HAP-1 (cell line): ENCODE results near the gene ATP8A2.
"Not testable (repeated sequence)": the region's sequence is repeated elsewhere in the genome, so short reads cannot be mapped to it uniquely, and the experiment has no call there.

Experiments
- DNase-seq, 2 experiments: peaks; one replicate each; pipeline ENCODE4 v3.0.0-alpha.2; 2016 to 2020; ENCODE audit warnings: low spot score in 2 of 2
- H3K27me3 ChIP-seq: fragments of 250-450 bp; sonication (Bioruptor Pico); 2 replicates; pipeline ENCODE4 v1.5.1; 2020; ENCODE audit warnings: low read depth, mild to moderate bottlenecking, moderate library complexity
- H3K36me3 ChIP-seq: fragments of 250-450 bp; sonication (Bioruptor Pico); replicated peaks from 2 replicates; pipeline ENCODE4 v1.5.1; 2020; ENCODE audit warnings: mild to moderate bottlenecking
- H3K4me1 ChIP-seq: fragments of 250-450 bp; sonication (Bioruptor Pico); 2 replicates; pipeline ENCODE4 v1.5.1; 2020; ENCODE audit warnings: mild to moderate bottlenecking
- H3K4me3 ChIP-seq: fragments of 250-450 bp; sonication (Bioruptor Pico); 2 replicates; pipeline ENCODE4 v1.5.1; 2020; ENCODE audit warnings: mild to moderate bottlenecking, moderate library complexity
- H3K9me3 ChIP-seq: fragments of 250-450 bp; sonication (Bioruptor Pico); 2 replicates; pipeline ENCODE4 v1.5.1; 2020; ENCODE audit warnings: mild to moderate bottlenecking, moderate library complexity
- in situ Hi-C: fragments of 300-500 bp; cut with MboI; formaldehyde crosslinking; loops from 3 replicates; pipeline ENCODE4 v1.14.3; 2020; ENCODE audit warnings: low sequenced_read_pairs, inconsistent platforms, mixed read lengths

The ATP8A2 gene

GRCh38 chr13:25776722-25777121 lies 404.9 kb downstream of the ATP8A2 start:
- no peak for DNase-seq
- in situ Hi-C loops, result no loop called here
- Histone ChIP-seq H3K4me1 (no peaks in the 10 kb centered on the region), H3K36me3 (no peaks in the 10 kb centered on the region), H3K4me3 (no peak overlapping the region), H3K27me3 (no peaks in the 10 kb centered on the region), H3K9me3 (no peaks in the 10 kb centered on the region)

DNA sequence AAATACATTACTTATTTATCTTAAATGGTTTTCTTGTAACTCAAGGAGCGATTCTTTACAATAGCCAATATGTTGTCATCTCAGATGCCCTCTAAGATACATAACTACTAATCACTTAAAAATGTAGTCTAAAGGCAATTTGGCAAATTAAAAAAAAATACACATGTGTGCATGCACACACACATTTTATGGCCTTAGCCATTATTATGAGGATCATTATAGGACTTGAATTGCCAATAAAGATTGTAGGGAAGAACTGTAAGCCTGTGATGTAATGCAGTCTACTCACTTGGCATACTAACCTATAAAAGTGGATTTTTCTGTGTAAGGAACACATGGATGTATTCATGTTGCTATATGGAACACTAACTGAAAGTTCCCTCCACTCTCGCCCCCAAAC lies 405.7 kb downstream of the ATP8A2 start:
- no peaks in the 10 kb centered on the region for H3K36me3 ChIP-seq
- no peak for DNase-seq
- in situ Hi-C loops, result no loop called here
- H3K4me3 ChIP-seq, result no peak overlapping the region
- H3K4me1 ChIP-seq, result no peaks in the 10 kb centered on the region
- no peaks in the 10 kb centered on the region for H3K9me3 ChIP-seq
- no peaks in the 10 kb centered on the region for H3K27me3 ChIP-seq

DNA sequence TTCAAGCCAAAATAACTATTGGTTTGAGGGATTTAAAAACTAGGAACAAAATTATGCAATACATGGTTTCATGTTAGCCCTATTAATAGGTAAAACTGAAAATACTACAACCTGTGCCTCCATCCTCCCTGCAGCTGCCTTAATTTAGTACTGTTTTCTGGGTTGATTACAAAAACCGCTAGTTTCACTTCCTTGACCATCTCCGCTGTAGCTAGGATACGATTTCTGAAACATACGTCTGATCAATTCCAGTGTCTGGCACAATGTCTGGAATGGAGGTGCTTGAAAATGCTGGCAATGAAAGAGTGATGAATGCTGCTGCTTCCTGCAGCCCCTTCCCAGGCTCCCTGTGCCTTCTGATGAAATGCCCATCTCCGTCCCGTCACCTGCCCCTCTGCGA lies 406.6 kb downstream of the ATP8A2 start:
- in situ Hi-C loops, result no loop called here
- no peaks in the 10 kb centered on the region for H3K36me3 ChIP-seq
- H3K9me3 ChIP-seq, result no peaks in the 10 kb centered on the region
- DNase-seq, result no peak
- H3K27me3 ChIP-seq, result no peaks in the 10 kb centered on the region
- no peaks in the 10 kb centered on the region for H3K4me1 ChIP-seq
- no peak overlapping the region for H3K4me3 ChIP-seq

DNA sequence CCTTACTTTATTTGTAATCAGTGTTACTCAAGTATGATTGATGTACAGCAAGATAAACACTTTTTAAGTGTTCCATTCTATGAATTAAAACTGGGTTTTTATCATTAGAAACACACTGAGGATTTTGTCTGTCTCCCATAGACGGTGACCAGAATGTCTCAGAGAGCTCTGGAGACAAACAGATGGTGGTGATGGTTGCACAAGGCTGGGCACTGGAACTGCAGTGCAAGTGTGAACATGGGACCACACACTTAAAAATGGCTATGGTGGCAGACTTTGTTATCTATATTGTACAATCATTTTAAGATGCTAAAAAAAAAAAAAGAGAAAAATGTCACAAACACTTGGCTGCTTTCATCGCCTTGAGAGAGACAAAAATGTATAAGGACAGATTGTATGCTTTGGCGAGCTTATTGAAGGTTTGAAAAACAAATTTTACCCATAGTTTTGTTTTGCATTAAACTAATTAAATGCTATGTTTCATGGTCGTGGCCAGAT lies 407.1 kb downstream of the ATP8A2 start:
- Histone ChIP-seq H3K27me3 (no peaks in the 10 kb centered on the region), H3K36me3 (no peaks in the 10 kb centered on the region), H3K4me3 (no peak overlapping the region), H3K4me1 (no peaks in the 10 kb centered on the region), H3K9me3 (no peaks in the 10 kb centered on the region)
- DNase-seq, result no peak
- in situ Hi-C loops, result no loop called here

DNA sequence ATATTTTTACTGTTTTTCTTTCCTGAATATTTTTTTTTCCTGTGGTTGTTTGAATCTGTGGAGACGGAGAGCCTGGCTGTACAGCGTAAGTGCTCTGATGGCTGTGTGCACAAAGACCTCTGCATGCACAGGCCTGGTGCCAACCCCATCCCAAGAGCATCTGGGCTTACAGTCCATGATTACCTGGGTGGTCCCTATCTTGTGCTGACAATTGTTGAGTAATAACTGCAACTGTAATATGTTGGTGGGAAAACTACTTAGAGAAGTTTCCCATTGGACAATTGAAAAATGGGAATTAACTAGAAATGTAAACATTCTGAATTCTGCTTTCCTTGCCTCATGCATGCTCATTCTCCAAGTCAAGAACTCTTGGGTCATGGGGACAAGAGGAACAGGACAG lies 411.3 kb downstream of the ATP8A2 start:
- Histone ChIP-seq H3K27me3 (no peaks in the 10 kb centered on the region), H3K4me1 (no peaks in the 10 kb centered on the region)
- in situ Hi-C loops, result no loop called here

GRCh38 chr13:25783601-25784024 lies 411.8 kb downstream of the ATP8A2 start:
- H3K27me3 ChIP-seq, result no peaks in the 10 kb centered on the region
- in situ Hi-C loops, result no loop called here

More for the DNA sequence above, 411.3 kb downstream of the ATP8A2 start:
- DNase-seq, result no peak
- Histone ChIP-seq H3K4me3 (no peak overlapping the region), H3K36me3 (no peaks in the 10 kb centered on the region), H3K9me3 (no peaks in the 10 kb centered on the region)

GRCh38 chr13:25784119-25784518 lies 412.3 kb downstream of the ATP8A2 start:
- Histone ChIP-seq H3K36me3 (no peaks in the 10 kb centered on the region), H3K27me3 (no peaks in the 10 kb centered on the region), H3K4me1 (no peaks in the 10 kb centered on the region), H3K4me3 (no peak overlapping the region), H3K9me3 (no peaks in the 10 kb centered on the region)
- DNase-seq, result no peak
- in situ Hi-C loops, result no loop called here

More at GRCh38 chr13:25783601-25784024, 411.8 kb downstream of the ATP8A2 start:
- no peaks in the 10 kb centered on the region for H3K9me3 ChIP-seq
- H3K4me3 ChIP-seq, result no peak overlapping the region
- H3K4me1 ChIP-seq, result no peaks in the 10 kb centered on the region
- DNase-seq, result no peak
- no peaks in the 10 kb centered on the region for H3K36me3 ChIP-seq

DNA sequence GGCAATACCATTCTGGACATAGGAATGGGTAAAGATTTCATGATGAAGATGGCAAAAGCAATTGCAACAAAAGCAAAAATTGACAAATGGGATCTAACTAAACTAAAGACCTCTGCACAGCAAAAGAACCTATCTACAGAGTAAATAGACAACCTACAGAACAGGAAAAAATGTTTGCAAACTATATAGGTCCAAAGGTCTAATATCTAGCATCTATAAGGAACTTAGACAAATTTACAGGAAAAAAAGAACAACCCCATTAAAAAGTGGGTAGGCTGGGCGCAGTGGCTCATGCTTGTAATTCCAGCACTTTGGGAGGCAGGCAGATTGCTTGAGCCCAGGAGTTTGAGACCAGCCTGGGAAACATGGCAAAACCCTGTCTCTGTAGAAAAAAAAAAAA lies 418.4 kb downstream of the ATP8A2 start:
- H3K27me3 ChIP-seq, in situ Hi-C loops, H3K4me3 ChIP-seq, H3K4me1 ChIP-seq, H3K9me3 ChIP-seq, H3K36me3 ChIP-seq, DNase-seq: not testable (repeated sequence)

DNA sequence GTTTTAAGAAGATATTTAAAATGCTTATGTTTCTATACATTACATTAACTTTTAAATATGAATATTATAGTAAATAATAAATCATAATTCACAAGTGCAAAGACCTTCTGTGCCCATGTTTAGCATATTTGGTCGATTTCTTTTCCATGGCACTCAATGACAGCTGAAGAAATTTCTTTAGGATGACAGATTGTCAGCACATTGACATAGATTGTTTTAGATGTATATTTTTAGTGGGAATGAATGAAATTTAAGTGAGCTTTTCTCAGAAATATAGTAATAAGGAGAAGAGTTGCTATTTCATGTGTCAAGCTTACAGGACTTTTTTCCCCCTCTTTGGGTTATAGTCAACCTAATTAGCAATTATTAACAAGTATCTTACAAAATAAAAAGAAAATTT lies 423.5 kb downstream of the ATP8A2 start:
- Histone ChIP-seq H3K4me1 (no peaks in the 10 kb centered on the region), H3K27me3 (no peaks in the 10 kb centered on the region), H3K36me3 (no peaks in the 10 kb centered on the region), H3K9me3 (no peaks in the 10 kb centered on the region), H3K4me3 (no peak overlapping the region)
- no peak for DNase-seq
- in situ Hi-C loops, result no loop called here

GRCh38 chr13:25796474-25796873 lies 424.7 kb downstream of the ATP8A2 start:
- Histone ChIP-seq H3K4me1 (no peaks in the 10 kb centered on the region), H3K4me3 (no peak overlapping the region), H3K36me3 (no peaks in the 10 kb centered on the region), H3K9me3 (no peaks in the 10 kb centered on the region), H3K27me3 (no peaks in the 10 kb centered on the region)
- DNase-seq, result no peak
- in situ Hi-C loops, result no loop called here

- no peak for DNase-seq
- in situ Hi-C loops, result no loop called here
- no peaks in the 10 kb centered on the region for H3K36me3 ChIP-seq
Observed at GRCh38 chr13:25798998-25799397, 427.2 kb downstream of the ATP8A2 start.

GRCh38 chr13:25800523-25800922 lies 428.7 kb downstream of the ATP8A2 start:
- Histone ChIP-seq H3K9me3 (no peaks in the 10 kb centered on the region), H3K27me3 (no peaks in the 10 kb centered on the region), H3K36me3 (no peaks in the 10 kb centered on the region), H3K4me1 (no peaks in the 10 kb centered on the region), H3K4me3 (no peak overlapping the region)
- DNase-seq, result no peak
- in situ Hi-C loops, result no loop called here

More at GRCh38 chr13:25798998-25799397, 427.2 kb downstream of the ATP8A2 start:
- no peak overlapping the region for H3K4me3 ChIP-seq
- H3K4me1 ChIP-seq, result no peaks in the 10 kb centered on the region
- no peaks in the 10 kb centered on the region for H3K9me3 ChIP-seq
- no peaks in the 10 kb centered on the region for H3K27me3 ChIP-seq

- Histone ChIP-seq H3K9me3 (no peaks in the 10 kb centered on the region), H3K27me3 (no peaks in the 10 kb centered on the region), H3K36me3 (no peaks in the 10 kb centered on the region), H3K4me1 (no peaks in the 10 kb centered on the region), H3K4me3 (no peak overlapping the region)
- in situ Hi-C loops, result no loop called here
- DNase-seq, result no peak
Observed at GRCh38 chr13:25802579-25802978, 430.8 kb downstream of the ATP8A2 start.

- Histone ChIP-seq H3K27me3 (no peaks in the 10 kb centered on the region), H3K4me3 (no peak overlapping the region), H3K9me3 (no peaks in the 10 kb centered on the region), H3K36me3 (no peaks in the 10 kb centered on the region), H3K4me1 (no peaks in the 10 kb centered on the region)
- in situ Hi-C loops, result no loop called here
- no peak for DNase-seq
Observed at GRCh38 chr13:25803641-25804040, 431.9 kb downstream of the ATP8A2 start.

DNA sequence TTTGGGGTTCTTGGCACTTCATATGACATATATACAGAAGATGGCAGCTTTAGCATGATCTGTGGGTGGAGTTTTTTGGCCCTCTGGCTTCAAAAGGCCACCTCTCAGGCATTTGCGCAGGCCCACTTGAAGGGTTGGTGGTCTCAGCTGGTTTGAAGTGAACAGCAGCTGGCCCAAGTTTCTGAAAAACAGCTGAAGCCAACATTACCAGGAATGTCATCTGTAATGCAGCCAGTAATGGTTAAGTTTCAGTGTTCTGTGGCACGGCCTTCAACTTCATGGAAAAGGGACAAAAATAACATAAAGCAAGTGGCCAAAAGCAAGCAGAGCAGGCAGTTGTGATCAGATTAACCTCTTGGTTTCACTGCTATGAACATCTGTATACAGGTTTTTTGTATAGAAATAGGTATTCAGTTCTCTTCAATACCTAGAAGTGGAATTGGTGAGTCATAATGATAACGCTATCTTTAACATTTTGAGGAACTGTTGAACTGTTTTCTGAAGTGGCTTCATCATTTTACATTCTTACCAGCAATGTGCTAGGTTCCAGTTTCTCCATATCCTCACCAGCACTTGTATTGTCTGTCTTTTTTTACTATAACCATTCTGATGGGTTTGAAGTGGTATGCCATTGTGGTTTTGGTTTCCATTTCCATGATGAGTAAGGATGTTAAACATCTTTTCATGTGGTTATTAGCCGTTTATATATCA lies 434.6 kb downstream of the ATP8A2 start:
- H3K27me3 ChIP-seq, result no peaks in the 10 kb centered on the region
- no peak for DNase-seq
- H3K4me1 ChIP-seq, result no peaks in the 10 kb centered on the region
- H3K36me3 ChIP-seq, result no peaks in the 10 kb centered on the region
- H3K9me3 ChIP-seq, result no peaks in the 10 kb centered on the region
- no peak overlapping the region for H3K4me3 ChIP-seq
- in situ Hi-C loops, result no loop called here
